CD14-positive monocyte (primary cell): ENCODE measurements around the gene AANAT. TPM values are rescaled to one million over a fixed set of nuclear protein-coding genes. Genes with fewer than 3 reads are reported as not detected.

Experiments used
- DNase-seq, 3 donors: peaks; one replicate each; pipeline ENCODE4 v3.0.0-alpha.2; 2011 to 2022
- H2AFZ ChIP-seq: 2 replicates; pipeline ENCODE4 v1.6.0; 2012; ENCODE audit warnings: mild to moderate bottlenecking, low read depth, low read length, inconsistent platforms; ENCODE audit not compliant: insufficient read depth, poor library complexity, severe bottlenecking
- H3K27ac ChIP-seq, 2 donors: 1 replicate in 1 of 2; 2 replicates in 1 of 2; pipeline ENCODE4 v1.5.1; 2012 to 2013; ENCODE audit warnings: low read length in 2 of 2, control low read depth in 1 of 2, inconsistent platforms in 1 of 2, low read depth in 1 of 2, mild to moderate bottlenecking in 1 of 2
- H3K27me3 ChIP-seq, 2 donors: one replicate each; pipeline versions ENCODE4 v1.6.0 to v1.6.1; 2011 to 2013; ENCODE audit warnings: low read length in 2 of 2; ENCODE audit not compliant: control insufficient read depth in 2 of 2, insufficient read depth in 2 of 2
- H3K36me3 ChIP-seq, 2 donors: replicated peaks in 1 of 2; 1 replicate in 1 of 2; 2 replicates in 1 of 2; pipeline versions ENCODE4 v1.5.1 to v1.6.1; 2012 to 2013; ENCODE audit warnings: low read length in 2 of 2, control low read depth in 1 of 2, inconsistent platforms in 1 of 2, mild to moderate bottlenecking in 1 of 2; ENCODE audit not compliant: insufficient read depth in 2 of 2, control insufficient read depth in 1 of 2
- H3K4me1 ChIP-seq, 2 donors: 1 replicate in 1 of 2; 2 replicates in 1 of 2; pipeline versions ENCODE4 v1.5.1 to v1.6.1; 2012 to 2013; ENCODE audit warnings: low read length in 2 of 2, control low read depth in 1 of 2, inconsistent platforms in 1 of 2, mild to moderate bottlenecking in 1 of 2, moderate library complexity in 1 of 2; ENCODE audit not compliant: insufficient read depth in 2 of 2, control insufficient read depth in 1 of 2
- H3K4me2 ChIP-seq: replicated peaks from 2 replicates; pipeline ENCODE3; 2012; ENCODE audit warnings: low read length, moderate library complexity, mild to moderate bottlenecking; ENCODE audit not compliant: poor library complexity, severe bottlenecking; ENCODE audit errors: extremely low read depth
- H3K4me3 ChIP-seq, 3 experiments: fragments of 200-600 bp in 1 of 3; sonication (generic) in 1 of 3; replicated peaks in 1 of 3; 1 replicate in 2 of 3; 2 replicates in 1 of 3; pipeline ENCODE4 v1.5.1; 2011 to 2013; ENCODE audit warnings: low read length in 3 of 3, mild to moderate bottlenecking in 3 of 3, control low read depth in 2 of 3, low read depth in 2 of 3, inconsistent platforms in 1 of 3, moderate library complexity in 1 of 3
- H3K79me2 ChIP-seq: 2 replicates; pipeline ENCODE4 v1.6.0; 2012; ENCODE audit warnings: mild to moderate bottlenecking, control low read depth, inconsistent platforms, low read length, moderate library complexity; ENCODE audit not compliant: insufficient read depth
- H3K9ac ChIP-seq: 2 replicates; pipeline ENCODE4 v1.6.0; 2017; ENCODE audit warnings: low read length, mild to moderate bottlenecking; ENCODE audit not compliant: insufficient read depth, poor library complexity, severe bottlenecking
- H3K9me3 ChIP-seq, 2 donors: replicated peaks in 1 of 2; 1 replicate in 1 of 2; 2 replicates in 1 of 2; pipeline versions ENCODE4 v1.5.1 to v1.6.1; 2012 to 2013; ENCODE audit warnings: low read length in 2 of 2, control low read depth in 1 of 2; ENCODE audit not compliant: control insufficient read depth in 1 of 2, insufficient read depth in 1 of 2
- H4K20me1 ChIP-seq: 2 replicates; pipeline ENCODE4 v1.6.0; 2012; ENCODE audit warnings: mild to moderate bottlenecking, low read length, control low read depth, moderate library complexity; ENCODE audit not compliant: insufficient read depth
- H3K27ac Mint-ChIP-seq, 7 donors: one replicate each; pipeline ENCODE4 v1.8.0; 2020; ENCODE audit warnings: mild to moderate bottlenecking in 7 of 7, mixed read lengths in 7 of 7, moderate library complexity in 6 of 7, inconsistent platforms in 2 of 7
- H3K27me3 Mint-ChIP-seq, 3 donors: one replicate each; pipeline ENCODE4 v1.8.0; 2021 to 2022; ENCODE audit warnings: low read depth in 3 of 3, mild to moderate bottlenecking in 3 of 3, mixed read lengths in 3 of 3, moderate library complexity in 3 of 3, inconsistent platforms in 1 of 3
- H3K36me3 Mint-ChIP-seq, 2 donors: one replicate each; pipeline ENCODE4 v1.8.0; 2020; ENCODE audit warnings: mixed read lengths in 2 of 2, inconsistent platforms in 1 of 2, mild to moderate bottlenecking in 1 of 2
- H3K4me1 Mint-ChIP-seq: one replicate; pipeline ENCODE4 v1.8.0; 2020; ENCODE audit warnings: mild to moderate bottlenecking, mixed read lengths
- H3K4me3 Mint-ChIP-seq, 2 donors: one replicate each; pipeline ENCODE4 v1.8.0; 2020; ENCODE audit warnings: mild to moderate bottlenecking in 2 of 2, mixed read lengths in 2 of 2, moderate library complexity in 1 of 2
- H3K9me3 Mint-ChIP-seq, 7 donors: one replicate each; pipeline ENCODE4 v1.8.0; 2020 to 2022; ENCODE audit warnings: mixed read lengths in 7 of 7, mild to moderate bottlenecking in 6 of 7, moderate library complexity in 6 of 7, inconsistent platforms in 2 of 7
- WGBS: methylation state at CpG from one replicate; pipeline ENCODE4 v1.1.5; 2013; ENCODE audit warnings: missing lambda C conversion rate; ENCODE audit not compliant: insufficient coverage; 5-methylcytosine and 5-hydroxymethylcytosine counted together
- intact Hi-C, 2 donors: fragments of 100-400 bp; cut with micrococcal nuclease; formaldehyde crosslinking; loops; one replicate each; pipeline versions ENCODE4 v1.15.0 to v1.15.1; 2023
- polyA plus RNA-seq, 3 donors: library from polyadenylated mRNA; depleted of rRNA in 1 of 3; unstranded in 2 of 3; stranded (reverse) in 1 of 3; fragments of 300-500 nt in 2 of 3; fragments of >200 nt in 1 of 3; fragmentation: Illumina TruSeq in 2 of 3; gene quantifications; 1 replicate in 2 of 3; 2 replicates in 1 of 3; pipeline ENCODE4 v1.2.3, GENCODE V29; 2012 to 2021
- TF ChIP-seq, protein P1 (sequence below): fragments of 200-600 bp; IDR thresholded peaks from one replicate; pipeline ENCODE4 v1.8.0; 2022; ENCODE audit warnings: antibody characterized with exemption, mild to moderate bottlenecking

The AANAT gene
- polyA plus RNA-seq, 3 donors, result not detected

DNA sequence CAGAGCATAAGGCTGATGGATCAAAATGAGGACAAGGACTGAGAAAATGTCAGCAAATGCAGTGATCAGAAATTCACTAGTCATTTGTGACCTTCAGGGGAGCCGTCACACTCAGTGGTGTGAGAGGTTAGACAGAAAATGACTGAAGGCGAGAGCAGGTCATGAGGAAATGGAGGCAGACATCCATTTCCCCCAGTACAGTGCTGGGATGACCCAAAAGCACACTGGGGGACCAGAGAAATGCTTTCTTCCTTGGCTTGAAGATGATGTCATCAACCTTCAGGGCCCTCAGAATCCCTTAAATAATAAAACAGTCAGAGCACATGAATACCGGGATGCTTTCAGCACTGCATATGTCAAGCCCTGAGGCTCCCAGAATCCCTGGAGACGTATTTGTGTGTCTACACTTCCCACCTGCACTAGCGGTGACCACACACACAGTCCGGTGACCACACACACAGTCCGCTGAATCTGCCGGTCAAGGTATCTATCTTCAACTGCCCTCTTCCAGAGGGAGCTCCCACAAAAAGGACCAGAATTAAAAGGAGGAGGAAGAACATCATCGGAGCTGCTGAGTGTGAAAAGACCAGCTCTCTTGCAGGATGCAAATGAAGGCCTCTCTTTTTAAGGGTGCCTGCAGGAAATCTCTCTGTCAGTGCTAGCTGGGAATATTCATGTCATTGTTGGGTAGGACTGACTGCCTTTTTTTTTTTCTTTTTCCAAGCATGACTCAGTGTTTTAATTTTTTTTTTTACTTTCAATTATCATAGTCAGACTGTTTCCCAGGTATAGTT lies 22.7 kb upstream of the AANAT start:
- H3K36me3 Mint-ChIP-seq, result peaks cover 4 to 6% of the 10 kb centered on the region in 2 donors
- H3K4me1 Mint-ChIP-seq, result peaks cover 58% of the 10 kb centered on the region
- no peaks in the 10 kb centered on the region for H3K27me3 ChIP-seq
- H3K4me2 ChIP-seq, result no peak overlapping the region
- H3K4me3 ChIP-seq, result no peak overlapping the region
- DNase-seq, result no peak
- WGBS, result 84% methylated on average over 7 of the region's 9 CpGs
- intact Hi-C loops, result no loop called here
- no peak overlapping the region for H3K4me3 Mint-ChIP-seq
- H3K27me3 Mint-ChIP-seq, result no peaks in the 10 kb centered on the region
- peaks cover 15 to 21% of the 10 kb centered on the region in 2 donors for H3K4me1 ChIP-seq
- H3K27ac ChIP-seq, result no peak overlapping the region
- H2AFZ ChIP-seq, result no peak overlapping the region
- H3K36me3 ChIP-seq, result no peaks in the 10 kb centered on the region
- H3K9me3 ChIP-seq, result no peaks in the 10 kb centered on the region
- H3K79me2 ChIP-seq, result peaks cover 82% of the 10 kb centered on the region
- TF ChIP-seq, protein P1, sequence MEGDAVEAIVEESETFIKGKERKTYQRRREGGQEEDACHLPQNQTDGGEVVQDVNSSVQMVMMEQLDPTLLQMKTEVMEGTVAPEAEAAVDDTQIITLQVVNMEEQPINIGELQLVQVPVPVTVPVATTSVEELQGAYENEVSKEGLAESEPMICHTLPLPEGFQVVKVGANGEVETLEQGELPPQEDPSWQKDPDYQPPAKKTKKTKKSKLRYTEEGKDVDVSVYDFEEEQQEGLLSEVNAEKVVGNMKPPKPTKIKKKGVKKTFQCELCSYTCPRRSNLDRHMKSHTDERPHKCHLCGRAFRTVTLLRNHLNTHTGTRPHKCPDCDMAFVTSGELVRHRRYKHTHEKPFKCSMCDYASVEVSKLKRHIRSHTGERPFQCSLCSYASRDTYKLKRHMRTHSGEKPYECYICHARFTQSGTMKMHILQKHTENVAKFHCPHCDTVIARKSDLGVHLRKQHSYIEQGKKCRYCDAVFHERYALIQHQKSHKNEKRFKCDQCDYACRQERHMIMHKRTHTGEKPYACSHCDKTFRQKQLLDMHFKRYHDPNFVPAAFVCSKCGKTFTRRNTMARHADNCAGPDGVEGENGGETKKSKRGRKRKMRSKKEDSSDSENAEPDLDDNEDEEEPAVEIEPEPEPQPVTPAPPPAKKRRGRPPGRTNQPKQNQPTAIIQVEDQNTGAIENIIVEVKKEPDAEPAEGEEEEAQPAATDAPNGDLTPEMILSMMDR, result no peak
- H3K9me3 Mint-ChIP-seq, result no peaks in the 10 kb centered on the region
- H3K27ac Mint-ChIP-seq, result peak overlapping the region in 2 of 7 donors; percentile 5 to 62
- H3K9ac ChIP-seq, result no peak overlapping the region
- peaks cover 96% of the 10 kb centered on the region for H4K20me1 ChIP-seq

DNA sequence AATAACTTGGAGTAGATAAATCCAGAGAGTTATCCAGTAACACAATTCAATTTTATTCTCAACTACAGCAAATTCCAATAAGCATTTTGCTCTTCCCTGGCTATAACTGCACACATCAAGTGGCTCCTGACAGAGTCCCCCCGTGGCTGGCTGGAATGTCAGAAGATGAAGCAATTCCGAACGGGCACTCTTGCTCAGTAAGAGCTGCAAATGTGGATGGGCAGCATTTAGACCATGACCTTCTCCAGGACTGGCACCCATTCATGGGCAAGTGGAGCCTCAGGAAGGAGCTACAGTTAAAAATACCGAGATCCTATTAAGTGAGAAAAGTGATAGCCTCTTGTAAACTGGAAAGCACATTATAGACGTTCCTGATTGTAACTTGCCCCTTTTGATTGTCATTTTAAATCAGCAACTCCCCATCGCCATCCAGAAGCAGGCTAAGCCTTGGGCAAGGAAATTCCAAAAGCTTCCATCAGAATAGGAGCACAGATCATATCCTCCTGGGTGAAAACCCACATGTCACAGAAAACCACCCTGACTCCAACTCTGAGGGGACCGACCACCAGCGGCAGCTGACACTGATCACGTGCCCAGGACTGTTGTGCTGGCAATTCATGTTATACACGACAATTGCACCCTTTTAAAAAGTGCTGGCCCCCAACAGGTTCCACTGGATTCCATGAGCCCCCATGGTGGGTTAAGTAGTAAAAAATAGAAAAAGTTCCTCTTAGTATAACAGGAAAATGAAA lies 21.5 kb upstream of the AANAT start:
- Histone ChIP-seq H3K27ac (no peak overlapping the region), H3K36me3 (no peaks in the 10 kb centered on the region), H3K4me3 (no peak overlapping the region), H4K20me1 (peaks cover 95% of the 10 kb centered on the region), H3K27me3 (no peaks in the 10 kb centered on the region), H3K4me1 (peaks cover 15 to 21% of the 10 kb centered on the region in 2 donors), H3K9me3 (no peaks in the 10 kb centered on the region), H3K9ac (no peak overlapping the region), H3K79me2 (peaks cover 87% of the 10 kb centered on the region), H2AFZ (no peak overlapping the region), H3K4me2 (no peak overlapping the region)
- Mint-ChIP-seq H3K27ac (peak overlapping the region in 3 of 7 donors; percentile 25 to 69 (median 57)), H3K36me3 (peaks cover 4 to 6% of the 10 kb centered on the region in 2 donors), H3K4me1 (peaks cover 59% of the 10 kb centered on the region), H3K27me3 (no peaks in the 10 kb centered on the region), H3K9me3 (no peaks in the 10 kb centered on the region), H3K4me3 (peak overlapping the region in 1 of 2 donors; percentile 31)
- intact Hi-C loops, result no loop called here
- TF ChIP-seq, protein P1, result no peak
- WGBS, result 92% methylated on average over 7 of the region's 10 CpGs
- DNase-seq, result no peak
